Kidney epithelial cell (primary cell): ENCODE measurements around the gene TSPAN13. TPM values are rescaled to one million over a fixed set of nuclear protein-coding genes. Genes with fewer than 3 reads are reported as not detected.

Experiments
- DNase-seq: peaks from one replicate; pipeline ENCODE4 v3.0.0-alpha.2; 2010; ENCODE audit warnings: low read depth
- H3K27me3 ChIP-seq: 2 replicates; pipeline ENCODE4 v1.6.0; 2011; ENCODE audit warnings: low read length; ENCODE audit not compliant: control insufficient read depth, insufficient read depth
- H3K36me3 ChIP-seq: 2 replicates; pipeline ENCODE4 v1.5.1; 2011; ENCODE audit warnings: low read length; ENCODE audit not compliant: control insufficient read depth, insufficient read depth
- H3K4me3 ChIP-seq: 2 replicates; pipeline ENCODE4 v1.5.1; 2011; ENCODE audit warnings: low read depth, mild to moderate bottlenecking, control low read depth, low read length
- CTCF ChIP-seq: IDR thresholded peaks from 2 replicates; pipeline ENCODE4 v1.5.1; 2011; ENCODE audit warnings: mild to moderate bottlenecking, moderate library complexity, low read length, control low read depth, inconsistent platforms; ENCODE audit not compliant: insufficient read depth, poor library complexity, severe bottlenecking
- total RNA-seq: library from RNA; depleted of rRNA; stranded (reverse); fragments of >200 nt; gene quantifications from 2 replicates; pipeline ENCODE4 v1.2.3, GENCODE V29; 2015

TSPAN13 gene
- total RNA-seq, 1 donor from 2014 or later = 15.5 TPM

GRCh38 chr7:16726189-16726588 lies 27.4 kb upstream of the TSPAN13 start:
- no peak for DNase-seq
- no peaks in the 10 kb centered on the region for H3K36me3 ChIP-seq
- TF ChIP-seq CTCF = no peak
- no peak overlapping the region for H3K4me3 ChIP-seq
- H3K27me3 ChIP-seq = no peaks in the 10 kb centered on the region

DNA sequence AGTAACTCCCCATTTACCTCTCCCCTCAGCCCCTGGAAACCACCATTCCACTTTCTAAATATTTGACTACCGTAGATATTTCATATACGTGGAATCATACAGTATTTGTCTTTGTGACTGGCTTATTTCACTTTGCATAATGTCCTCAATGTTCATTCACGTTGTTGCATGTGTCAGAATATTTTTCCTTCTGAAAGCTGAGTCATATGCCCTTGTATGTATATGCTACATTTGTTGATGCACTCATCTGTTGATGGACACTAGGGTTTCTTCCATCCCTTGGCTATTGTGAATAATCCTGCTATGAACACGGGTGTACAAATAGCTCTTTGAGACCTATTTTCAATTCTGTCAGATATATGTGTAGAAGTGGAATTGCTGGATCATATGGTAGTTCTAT lies 25.8 kb upstream of the TSPAN13 start:
- no peak overlapping the region for H3K4me3 ChIP-seq
- TF ChIP-seq CTCF = no peak
- no peak for DNase-seq
- no peaks in the 10 kb centered on the region for H3K27me3 ChIP-seq
- no peaks in the 10 kb centered on the region for H3K36me3 ChIP-seq

- no peak for TF ChIP-seq CTCF
- Histone ChIP-seq H3K4me3 (no peak overlapping the region), H3K36me3 (no peaks in the 10 kb centered on the region), H3K27me3 (no peaks in the 10 kb centered on the region)
- no peak for DNase-seq
Observed at GRCh38 chr7:16728811-16729210, 24.7 kb upstream of the TSPAN13 start.

DNA sequence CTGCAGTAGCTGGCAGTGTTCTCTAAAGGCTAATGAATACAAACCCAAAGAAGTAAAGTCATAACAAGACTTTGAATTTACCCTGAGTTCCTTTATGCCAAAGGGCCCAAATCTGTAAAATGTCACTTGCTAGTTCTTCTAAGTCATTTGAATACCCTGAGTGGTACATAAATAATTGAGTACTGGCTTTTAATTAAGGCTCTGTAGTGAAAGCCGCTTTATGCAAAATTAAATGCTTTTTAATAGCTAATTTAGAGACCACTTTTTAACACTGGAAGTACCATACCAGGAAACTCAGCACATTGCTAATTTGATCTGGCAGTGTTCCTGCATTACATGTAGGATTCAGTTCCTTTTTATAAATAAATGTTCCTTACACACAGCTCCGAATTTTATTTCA lies 24.0 kb upstream of the TSPAN13 start:
- Histone ChIP-seq H3K27me3 (no peaks in the 10 kb centered on the region), H3K4me3 (no peak overlapping the region), H3K36me3 (no peaks in the 10 kb centered on the region)
- TF ChIP-seq CTCF = no peak
- DNase-seq = no peak

DNA sequence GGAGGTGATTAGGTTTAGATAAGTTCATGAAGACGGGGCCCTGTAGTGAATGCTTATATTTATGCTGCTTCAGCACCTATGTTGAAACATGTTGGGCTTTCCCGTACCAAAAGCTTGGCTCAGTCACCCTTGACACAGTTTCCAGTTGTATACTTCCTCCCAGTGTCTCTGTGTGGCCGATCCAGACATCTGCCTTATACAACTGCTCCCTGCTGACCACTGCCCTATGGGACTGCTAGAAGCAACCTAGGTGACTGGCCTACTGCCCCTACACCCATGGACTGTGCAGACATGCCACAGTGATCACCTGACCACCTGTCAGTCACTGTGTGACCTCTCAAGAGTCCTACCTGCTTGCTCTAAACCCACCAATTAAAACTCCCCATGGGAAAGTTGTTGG lies 22.6 kb upstream of the TSPAN13 start:
- Histone ChIP-seq H3K4me3 (no peak overlapping the region), H3K36me3 (no peaks in the 10 kb centered on the region), H3K27me3 (no peaks in the 10 kb centered on the region)
- TF ChIP-seq CTCF = no peak
- DNase-seq = no peak

DNA sequence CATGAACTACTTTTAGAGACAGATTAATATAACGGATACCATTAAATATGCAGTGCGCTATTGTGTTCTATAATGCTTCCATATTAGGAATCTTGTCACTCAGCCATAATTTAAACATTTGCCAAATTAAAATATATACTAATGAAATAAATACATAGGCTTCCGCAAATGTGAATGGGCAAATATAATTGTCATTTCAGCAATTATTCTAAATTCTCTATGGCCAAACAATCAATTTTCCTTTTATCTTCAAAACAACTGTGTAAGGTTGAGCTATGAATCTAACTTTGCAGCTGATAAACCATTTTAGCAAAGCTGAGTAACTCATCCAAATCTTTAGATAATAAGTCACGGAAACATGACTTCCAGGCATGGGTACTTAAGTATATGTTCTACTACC lies 20.7 kb upstream of the TSPAN13 start:
- Histone ChIP-seq H3K36me3 (no peaks in the 10 kb centered on the region), H3K27me3 (no peaks in the 10 kb centered on the region), H3K4me3 (no peak overlapping the region)
- TF ChIP-seq CTCF = no peak
- no peak for DNase-seq
